HG02642 (cell line): ENCODE data around the gene MIS12.

Source experiments
- ATAC-seq: cut with Tn5 transposase; IDR thresholded peaks from one replicate; pipeline ENCODE4 v1.9.1; 2021; ENCODE audit warnings: mild to moderate bottlenecking; ENCODE audit not compliant: unreplicated experiment, poor library complexity

The MIS12 gene

GRCh38 chr17:5499476-5500231 is 13.3 kb downstream of the MIS12 start:
- ATAC-seq = no peak

- no peak for ATAC-seq
Observed at GRCh38 chr17:5500247-5500588, 13.9 kb downstream of the MIS12 start.

- ATAC-seq = no peak
Observed at GRCh38 chr17:5500589-5501391, 14.4 kb downstream of the MIS12 start.

GRCh38 chr17:5501685-5502084 is 15.3 kb downstream of the MIS12 start:
- no peak for ATAC-seq

GRCh38 chr17:5502552-5502951 is 16.2 kb downstream of the MIS12 start:
- ATAC-seq = no peak

- ATAC-seq = no peak
Observed at GRCh38 chr17:5506307-5506706, 19.9 kb downstream of the MIS12 start.

GRCh38 chr17:5508810-5509209 is 22.4 kb downstream of the MIS12 start:
- no peak for ATAC-seq

GRCh38 chr17:5509482-5509881 is 23.1 kb downstream of the MIS12 start:
- ATAC-seq = no peak

GRCh38 chr17:5510771-5511170 is 24.4 kb downstream of the MIS12 start:
- no peak for ATAC-seq

GRCh38 chr17:5511401-5512225 is 25.2 kb downstream of the MIS12 start:
- no peak for ATAC-seq

- no peak for ATAC-seq
Observed at GRCh38 chr17:5513628-5514027, 27.3 kb downstream of the MIS12 start.

GRCh38 chr17:5514976-5515375 is 28.6 kb downstream of the MIS12 start:
- no peak for ATAC-seq

- no peak for ATAC-seq
Observed at GRCh38 chr17:5516060-5516792, 29.9 kb downstream of the MIS12 start.

- ATAC-seq = no peak
Observed at GRCh38 chr17:5522476-5522875, 36.1 kb downstream of the MIS12 start.

GRCh38 chr17:5523249-5523648 is 36.9 kb downstream of the MIS12 start:
- no peak for ATAC-seq

- no peak for ATAC-seq
Observed at GRCh38 chr17:5526821-5527598, 40.6 kb downstream of the MIS12 start.

GRCh38 chr17:5527601-5528250 is 41.4 kb downstream of the MIS12 start:
- ATAC-seq = no peak

- no peak for ATAC-seq
Observed at GRCh38 chr17:5530265-5531084, 44.1 kb downstream of the MIS12 start.
